Natural killer cell treated with Interleukin-12 subunit alpha and Interleukin-12 subunit beta and Interleukin-15 and Interleukin-18, amount 100 ng/mL, for 72 hours (primary cell): ENCODE results near the gene CENPP. TPM values are rescaled to one million over a fixed set of nuclear protein-coding genes. Genes with fewer than 3 reads are reported as not detected.

Experiments
- ATAC-seq, 2 donors: fragments of 150-1000 bp; cut with Tn5 transposase in 1 of 2; sonication (Bioruptor Pico), chemical (Tn5 transposase) in 1 of 2; 2 replicates each; pipeline ENCODE4 v1.10.0; 2021
- DNase-seq: peaks from one replicate; pipeline ENCODE4 v3.0.0; 2022; ENCODE audit warnings: low spot score
- H3K27ac Mint-ChIP-seq, 2 donors: 1 replicate in 1 of 2; 2 replicates in 1 of 2; pipeline ENCODE4 v1.8.0; 2022; ENCODE audit warnings: mixed read lengths in 2 of 2, mild to moderate bottlenecking in 1 of 2, moderate library complexity in 1 of 2
- H3K27me3 Mint-ChIP-seq, 2 donors: 1 replicate in 1 of 2; 2 replicates in 1 of 2; pipeline ENCODE4 v1.8.0; 2022; ENCODE audit warnings: mixed read lengths in 2 of 2
- H3K36me3 Mint-ChIP-seq: one replicate; pipeline ENCODE4 v1.8.0; 2022; ENCODE audit warnings: mixed read lengths
- H3K4me1 Mint-ChIP-seq, 2 donors: 1 replicate in 1 of 2; 2 replicates in 1 of 2; pipeline ENCODE4 v1.8.0; 2022; ENCODE audit warnings: low read depth in 2 of 2, mixed read lengths in 2 of 2, mild to moderate bottlenecking in 1 of 2
- H3K4me3 Mint-ChIP-seq: one replicate; pipeline ENCODE4 v1.8.0; 2022; ENCODE audit warnings: mixed read lengths
- H3K9me3 Mint-ChIP-seq: 2 replicates; pipeline ENCODE4 v1.8.0; 2022; ENCODE audit warnings: mixed read lengths
- total RNA-seq, 2 donors: library from RNA; stranded (reverse); gene quantifications; one replicate each; pipeline ENCODE4 v1.2.3, GENCODE V29; 2022

Gene CENPP
- total RNA-seq, 2 donors from 2014 or later, result 14.7 to 38.8 TPM

GRCh38 chr9:92599938-92600461 is 274.2 kb downstream of the CENPP start:
- no peak for ATAC-seq
- Mint-ChIP-seq H3K27ac (no peak overlapping the region), H3K9me3 (peaks cover 8% of the 10 kb centered on the region)

GRCh38 chr9:92600462-92601261 is 274.9 kb downstream of the CENPP start:
- no peak overlapping the region for H3K4me3 Mint-ChIP-seq
- H3K4me1 Mint-ChIP-seq, result peaks cover 0 to 2% of the 10 kb centered on the region in 2 donors
- H3K9me3 Mint-ChIP-seq, result peaks cover 8% of the 10 kb centered on the region
- DNase-seq (no peak), ATAC-seq (no peak)
- no peaks in the 10 kb centered on the region for H3K36me3 Mint-ChIP-seq
- no peaks in the 10 kb centered on the region for H3K27me3 Mint-ChIP-seq
- H3K27ac Mint-ChIP-seq, result no peak overlapping the region

More at GRCh38 chr9:92599938-92600461, 274.2 kb downstream of the CENPP start:
- Mint-ChIP-seq H3K27me3 (no peaks in the 10 kb centered on the region), H3K4me1 (peaks cover 0 to 2% of the 10 kb centered on the region in 2 donors), H3K4me3 (no peak overlapping the region), H3K36me3 (no peaks in the 10 kb centered on the region)
- DNase-seq, result no peak

- ATAC-seq (no peak), DNase-seq (no peak)
- H3K27ac Mint-ChIP-seq, result no peak overlapping the region
- H3K27me3 Mint-ChIP-seq, result no peaks in the 10 kb centered on the region
- H3K36me3 Mint-ChIP-seq, result no peaks in the 10 kb centered on the region
- no peak overlapping the region for H3K4me3 Mint-ChIP-seq
- H3K9me3 Mint-ChIP-seq, result peaks cover 8% of the 10 kb centered on the region
- peaks cover 0 to 2% of the 10 kb centered on the region in 2 donors for H3K4me1 Mint-ChIP-seq
Measured at GRCh38 chr9:92601451-92601850, 275.7 kb downstream of the CENPP start.

- no peak for ATAC-seq
- DNase-seq, result no peak
- Mint-ChIP-seq H3K9me3 (peaks cover 8% of the 10 kb centered on the region), H3K27ac (no peak overlapping the region), H3K36me3 (no peaks in the 10 kb centered on the region), H3K4me1 (peaks cover 0 to 2% of the 10 kb centered on the region in 2 donors), H3K27me3 (no peaks in the 10 kb centered on the region), H3K4me3 (no peak overlapping the region)
Measured at GRCh38 chr9:92602413-92602812, 276.7 kb downstream of the CENPP start.

GRCh38 chr9:92603100-92603499 is 277.3 kb downstream of the CENPP start:
- Mint-ChIP-seq H3K4me1 (peaks cover 0 to 2% of the 10 kb centered on the region in 2 donors), H3K9me3 (peaks cover 8% of the 10 kb centered on the region), H3K4me3 (no peak overlapping the region), H3K27ac (no peak overlapping the region), H3K36me3 (no peaks in the 10 kb centered on the region), H3K27me3 (no peaks in the 10 kb centered on the region)
- ATAC-seq (no peak), DNase-seq (no peak)

GRCh38 chr9:92603990-92604389 is 278.2 kb downstream of the CENPP start:
- H3K4me3 Mint-ChIP-seq, result no peak overlapping the region
- ATAC-seq (no peak), DNase-seq (no peak)
- H3K27me3 Mint-ChIP-seq, result no peaks in the 10 kb centered on the region
- H3K27ac Mint-ChIP-seq, result no peak overlapping the region
- H3K9me3 Mint-ChIP-seq, result peaks cover 8% of the 10 kb centered on the region
- peaks cover 0 to 2% of the 10 kb centered on the region in 2 donors for H3K4me1 Mint-ChIP-seq
- no peaks in the 10 kb centered on the region for H3K36me3 Mint-ChIP-seq

GRCh38 chr9:92605224-92605623 is 279.5 kb downstream of the CENPP start:
- no peak for ATAC-seq
- no peak overlapping the region for H3K27ac Mint-ChIP-seq
- no peak for DNase-seq
- no peak overlapping the region for H3K4me3 Mint-ChIP-seq
- peaks cover 0 to 2% of the 10 kb centered on the region in 2 donors for H3K4me1 Mint-ChIP-seq
- no peaks in the 10 kb centered on the region for H3K36me3 Mint-ChIP-seq
- no peaks in the 10 kb centered on the region for H3K27me3 Mint-ChIP-seq
- peaks cover 8% of the 10 kb centered on the region for H3K9me3 Mint-ChIP-seq

- DNase-seq, result no peak
- Mint-ChIP-seq H3K36me3 (no peaks in the 10 kb centered on the region), H3K4me1 (peaks cover 0 to 3% of the 10 kb centered on the region in 2 donors), H3K27ac (no peak overlapping the region), H3K9me3 (peaks cover 8% of the 10 kb centered on the region), H3K4me3 (no peak overlapping the region), H3K27me3 (no peaks in the 10 kb centered on the region)
- ATAC-seq, result no peak
Measured at GRCh38 chr9:92607088-92607487, 281.3 kb downstream of the CENPP start.

- peaks cover 0 to 3% of the 10 kb centered on the region in 2 donors for H3K4me1 Mint-ChIP-seq
- H3K27me3 Mint-ChIP-seq, result no peaks in the 10 kb centered on the region
- ATAC-seq (no peak), DNase-seq (no peak)
- H3K27ac Mint-ChIP-seq, result no peak overlapping the region
- peaks cover 8% of the 10 kb centered on the region for H3K9me3 Mint-ChIP-seq
- no peak overlapping the region for H3K4me3 Mint-ChIP-seq
- H3K36me3 Mint-ChIP-seq, result no peaks in the 10 kb centered on the region
Measured at GRCh38 chr9:92607773-92608172, 282.0 kb downstream of the CENPP start.

GRCh38 chr9:92608241-92608908 is 282.6 kb downstream of the CENPP start:
- Mint-ChIP-seq H3K27ac (no peak overlapping the region), H3K4me1 (peaks cover 0 to 3% of the 10 kb centered on the region in 2 donors), H3K27me3 (no peaks in the 10 kb centered on the region), H3K9me3 (peaks cover 8% of the 10 kb centered on the region), H3K36me3 (no peaks in the 10 kb centered on the region), H3K4me3 (no peak overlapping the region)
- DNase-seq, result no peak
- no peak for ATAC-seq

GRCh38 chr9:92608909-92609445 is 283.2 kb downstream of the CENPP start:
- H3K27ac Mint-ChIP-seq, result no peak overlapping the region
- no peaks in the 10 kb centered on the region for H3K36me3 Mint-ChIP-seq
- ATAC-seq, result peak in 1 of 2 donors; percentile 29

GRCh38 chr9:92610470-92611420 is 285.0 kb downstream of the CENPP start:
- H3K9me3 Mint-ChIP-seq, result no peaks in the 10 kb centered on the region
- peaks cover 0 to 3% of the 10 kb centered on the region in 2 donors for H3K4me1 Mint-ChIP-seq
- H3K27ac Mint-ChIP-seq, result no peak overlapping the region
- no peaks in the 10 kb centered on the region for H3K27me3 Mint-ChIP-seq
- DNase-seq (no peak), ATAC-seq (no peak)
- peaks cover 4% of the 10 kb centered on the region for H3K36me3 Mint-ChIP-seq
- no peak overlapping the region for H3K4me3 Mint-ChIP-seq

More at GRCh38 chr9:92608909-92609445, 283.2 kb downstream of the CENPP start:
- Mint-ChIP-seq H3K27me3 (no peaks in the 10 kb centered on the region), H3K4me1 (peaks cover 0 to 3% of the 10 kb centered on the region in 2 donors), H3K4me3 (no peak overlapping the region), H3K9me3 (peaks cover 2% of the 10 kb centered on the region)
- no peak for DNase-seq
